NOMO-1 treated with dmso at 0.1 percent for 144 hours (cell line): ENCODE data around the gene FOXP2.
"Not testable (repeated sequence)": the region's sequence is repeated elsewhere in the genome, so short reads cannot be mapped to it uniquely, and the experiment has no call there.

ENCODE experiments used
- DNase-seq: peaks from one replicate; lab custom pipeline; 2025; ENCODE audit not compliant: unreplicated experiment; lab: John Stamatoyannopoulos, UW

The FOXP2 gene

DNA sequence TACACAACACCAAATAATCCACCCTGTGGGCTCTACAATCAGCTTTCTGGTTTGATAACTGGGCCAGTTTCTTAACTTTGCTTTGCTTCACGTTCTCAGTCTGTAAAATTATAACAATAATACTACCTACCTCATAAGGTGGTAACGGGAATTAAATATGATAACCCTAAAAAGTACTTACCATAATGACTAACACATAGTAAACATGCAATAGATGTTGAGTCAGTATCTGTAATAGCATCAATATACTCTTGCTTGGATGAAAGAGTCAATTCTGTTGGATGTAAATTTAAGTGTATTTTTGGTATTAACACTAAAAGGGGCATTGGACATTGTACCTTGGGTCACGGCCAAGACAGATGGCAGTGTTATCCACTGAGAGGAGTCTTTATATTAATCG, 160.5 kb downstream of the FOXP2 start:
- DNase-seq: no peak

DNA sequence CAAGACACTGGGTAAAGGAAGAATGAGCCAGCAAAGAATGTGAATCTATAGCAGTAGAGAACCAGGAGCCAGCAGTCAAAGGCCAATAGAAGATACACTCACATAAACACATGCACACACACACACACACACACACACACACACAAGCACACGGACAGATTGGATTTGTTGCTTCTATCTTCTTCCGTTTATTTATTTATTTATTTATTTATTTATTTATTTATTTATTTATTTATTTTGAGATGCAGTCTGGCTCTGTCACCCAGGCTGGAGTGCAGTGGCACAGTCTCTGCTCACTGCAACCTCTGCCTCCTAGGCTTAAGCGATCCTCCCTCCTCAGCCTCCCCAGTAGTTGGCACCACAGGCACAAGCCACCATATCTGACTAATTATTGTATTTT, 166.3 kb downstream of the FOXP2 start:
- not testable (repeated sequence) for DNase-seq

- DNase-seq: no peak
Observed at GRCh38 chr7:114588506-114588905, 173.9 kb downstream of the FOXP2 start.

GRCh38 chr7:114589436-114589835, 174.8 kb downstream of the FOXP2 start:
- DNase-seq: no peak

DNA sequence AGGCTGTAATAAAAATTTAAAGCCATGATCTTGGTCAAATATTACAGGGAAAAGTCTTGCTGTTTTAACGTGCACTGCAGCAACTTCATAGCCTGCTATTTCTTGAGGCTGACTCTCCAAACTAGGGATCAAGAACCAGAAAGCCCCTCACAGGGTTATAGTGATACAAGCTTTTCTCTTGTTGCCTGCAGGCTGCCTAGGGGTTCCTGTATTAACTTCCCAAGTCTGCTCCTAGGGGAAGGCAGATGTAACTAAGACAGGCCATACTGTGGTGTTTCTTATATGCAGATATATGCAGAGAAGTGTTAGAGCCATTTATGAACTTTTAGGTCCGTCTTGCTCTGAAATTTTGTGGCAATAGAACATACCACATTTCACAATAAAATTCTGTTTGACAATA, 175.7 kb downstream of the FOXP2 start:
- no peak for DNase-seq

GRCh38 chr7:114598946-114599345, 184.3 kb downstream of the FOXP2 start:
- no peak for DNase-seq

DNA sequence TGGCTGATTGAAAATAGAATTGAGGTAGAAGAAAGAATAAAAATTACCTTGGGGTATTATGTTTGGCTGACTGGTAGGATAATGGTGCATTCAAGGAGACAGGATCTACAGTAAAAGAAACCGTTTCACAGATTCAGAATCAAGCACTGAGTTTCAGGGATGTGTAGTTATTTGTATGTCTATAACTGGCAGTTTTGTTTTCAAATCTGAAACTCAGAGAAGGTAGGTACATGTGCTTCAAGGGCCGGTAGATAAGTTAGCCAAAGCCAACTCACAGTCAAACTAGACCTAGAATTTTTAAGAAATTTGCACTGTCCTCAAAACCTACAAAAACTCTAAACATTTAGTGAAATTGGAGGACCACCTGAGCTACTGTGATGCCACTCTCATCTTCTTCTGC, 191.5 kb downstream of the FOXP2 start:
- DNase-seq: no peak

DNA sequence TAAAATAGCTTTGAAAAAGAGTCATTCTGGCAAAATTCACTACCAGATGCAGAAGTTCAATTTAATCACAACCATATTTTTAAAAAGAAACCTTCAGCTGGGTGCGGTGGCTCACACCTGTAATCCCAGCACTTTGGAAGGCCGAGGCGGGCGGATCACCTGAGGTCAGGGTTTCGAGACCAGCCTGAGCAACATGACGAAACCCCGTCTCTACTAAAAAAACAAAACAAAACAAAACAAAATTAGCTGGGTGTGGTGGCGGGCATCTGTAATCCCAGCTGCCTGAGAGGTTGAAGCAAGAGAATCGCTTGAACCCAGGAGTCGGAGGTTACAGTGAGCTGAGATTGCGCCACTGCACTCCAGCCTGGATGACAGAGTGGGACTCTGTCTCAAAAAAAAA, 194.2 kb downstream of the FOXP2 start:
- not testable (repeated sequence) for DNase-seq

DNA sequence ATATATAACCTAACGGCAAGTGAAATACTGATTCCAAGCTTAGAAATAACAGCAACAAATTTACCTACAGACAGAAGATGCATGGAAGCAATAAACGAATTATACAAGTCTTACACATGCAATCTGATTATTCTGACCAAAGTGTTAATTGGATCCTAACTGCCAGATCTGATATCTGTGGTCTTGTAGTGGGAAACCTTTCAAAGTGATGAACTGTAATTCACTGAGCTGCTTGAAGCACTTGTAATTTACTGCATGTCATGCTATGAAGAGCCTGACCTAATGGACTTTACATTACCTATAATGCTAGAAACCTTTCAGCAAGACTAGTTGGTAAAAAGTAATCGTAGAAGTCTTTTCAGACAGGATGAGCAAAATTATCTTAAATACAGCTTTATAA, 205.6 kb downstream of the FOXP2 start:
- no peak for DNase-seq

DNA sequence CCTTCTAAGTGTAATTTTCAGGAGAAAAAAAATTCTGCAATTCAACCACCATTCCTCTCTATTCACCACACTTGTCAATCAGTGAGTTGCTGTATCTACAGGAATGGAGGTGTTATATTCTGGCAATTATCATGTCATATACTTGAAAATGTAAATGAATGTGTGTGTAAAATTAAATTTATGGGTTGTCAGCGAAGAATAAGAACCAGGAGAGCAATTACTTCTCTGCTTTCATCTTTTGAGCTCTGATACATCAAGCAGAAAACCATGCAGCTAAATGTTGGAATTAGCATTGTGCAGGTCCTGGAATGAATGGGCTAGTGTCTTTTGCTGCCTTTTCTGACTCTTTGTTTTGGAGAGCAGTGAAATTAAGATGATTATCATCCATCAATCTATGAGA, 207.6 kb downstream of the FOXP2 start:
- no peak for DNase-seq

GRCh38 chr7:114623146-114623545, 208.5 kb downstream of the FOXP2 start:
- no peak for DNase-seq

DNA sequence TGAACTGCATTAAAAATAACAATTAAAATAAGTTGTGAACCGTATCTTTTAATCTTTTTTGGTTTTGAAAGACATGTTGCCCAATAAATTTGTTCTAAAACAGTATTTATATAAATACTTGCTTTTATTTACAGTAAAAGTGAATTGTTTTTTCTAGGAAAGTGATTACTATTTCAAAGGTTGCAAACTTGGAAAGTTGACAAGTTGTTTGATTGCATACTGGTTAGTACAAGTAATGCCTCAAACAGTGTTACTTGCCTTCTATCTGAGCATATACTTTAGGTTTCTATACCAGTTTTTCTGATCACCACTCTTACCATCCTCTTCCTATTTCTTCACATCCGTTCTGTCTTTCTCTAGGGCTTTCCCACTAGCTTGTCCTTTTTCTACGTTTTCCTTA, 212.6 kb downstream of the FOXP2 start:
- DNase-seq: no peak

DNA sequence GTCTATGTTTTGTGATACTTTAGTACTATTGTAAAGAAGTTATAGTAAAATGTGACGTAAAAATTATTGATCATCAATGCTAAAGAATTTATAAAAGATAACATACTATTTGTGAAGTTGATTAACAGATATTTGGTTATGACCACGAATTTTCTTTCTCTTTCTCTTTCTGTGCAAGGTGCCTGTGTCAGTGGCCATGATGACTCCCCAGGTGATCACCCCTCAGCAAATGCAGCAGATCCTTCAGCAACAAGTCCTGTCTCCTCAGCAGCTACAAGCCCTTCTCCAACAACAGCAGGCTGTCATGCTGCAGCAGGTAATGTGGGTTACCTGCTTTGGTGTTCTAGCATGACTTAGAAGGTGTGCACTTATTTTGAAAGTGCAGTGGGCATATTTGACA, 213.7 kb downstream of the FOXP2 start:
- DNase-seq: no peak

DNA sequence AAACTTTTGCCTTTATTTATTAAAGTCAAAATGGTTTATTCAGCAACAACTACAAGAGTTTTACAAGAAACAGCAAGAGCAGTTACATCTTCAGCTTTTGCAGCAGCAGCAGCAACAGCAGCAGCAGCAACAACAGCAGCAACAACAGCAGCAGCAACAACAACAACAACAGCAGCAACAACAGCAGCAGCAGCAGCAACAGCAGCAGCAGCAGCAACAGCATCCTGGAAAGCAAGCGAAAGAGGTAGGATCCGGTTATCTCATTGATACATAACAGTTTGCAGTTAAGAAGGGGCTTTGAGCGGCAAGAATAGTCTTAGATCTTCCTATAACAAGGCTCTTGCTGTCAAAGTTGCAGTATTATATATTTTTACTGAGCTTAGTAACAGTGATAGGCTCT, 215.1 kb downstream of the FOXP2 start:
- DNase-seq: no peak

DNA sequence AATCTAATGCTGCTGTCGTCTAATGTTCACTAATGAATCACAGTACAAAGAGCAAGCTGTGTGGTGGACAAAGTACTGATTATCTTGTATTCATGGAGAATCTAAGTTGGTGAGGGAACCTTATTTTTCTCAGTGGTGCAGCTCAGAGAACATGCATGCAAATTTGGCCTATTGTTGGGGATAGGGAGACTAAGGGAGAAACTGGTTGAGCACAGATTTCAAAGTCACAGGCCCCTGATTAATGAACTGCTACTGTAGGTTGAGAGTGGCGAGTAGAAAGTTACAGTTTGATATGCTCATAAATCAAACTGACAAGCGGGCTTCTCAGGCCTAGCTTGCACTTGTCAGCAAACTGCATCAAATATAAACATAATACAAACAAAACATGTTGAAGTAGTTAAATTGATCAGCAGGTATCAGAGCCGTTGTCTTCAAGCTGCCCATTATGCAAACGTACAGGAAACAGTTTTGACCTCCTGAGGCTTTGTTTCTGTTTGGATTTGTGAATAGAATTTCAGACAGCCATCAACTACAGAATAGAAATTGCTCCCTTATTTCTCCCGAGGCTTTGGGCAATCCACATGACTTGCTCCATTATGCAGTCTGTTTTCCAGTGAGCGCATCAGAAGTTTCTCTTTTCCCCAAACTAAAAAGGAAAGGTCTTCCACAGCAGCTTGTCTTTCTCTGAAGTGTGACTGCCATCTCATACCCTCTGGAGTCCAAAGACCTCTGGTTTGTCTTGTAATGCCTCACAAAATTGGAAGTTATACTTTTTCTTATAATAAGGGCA, 215.8 kb downstream of the FOXP2 start:
- DNase-seq: no peak

GRCh38 chr7:114631249-114631822, 216.7 kb downstream of the FOXP2 start:
- DNase-seq: no peak

GRCh38 chr7:114639451-114639850, 224.8 kb downstream of the FOXP2 start:
- no peak for DNase-seq

GRCh38 chr7:114644455-114644854, 229.8 kb downstream of the FOXP2 start:
- no peak for DNase-seq

- DNase-seq: no peak
Observed at GRCh38 chr7:114645451-114645850, 230.8 kb downstream of the FOXP2 start.

DNA sequence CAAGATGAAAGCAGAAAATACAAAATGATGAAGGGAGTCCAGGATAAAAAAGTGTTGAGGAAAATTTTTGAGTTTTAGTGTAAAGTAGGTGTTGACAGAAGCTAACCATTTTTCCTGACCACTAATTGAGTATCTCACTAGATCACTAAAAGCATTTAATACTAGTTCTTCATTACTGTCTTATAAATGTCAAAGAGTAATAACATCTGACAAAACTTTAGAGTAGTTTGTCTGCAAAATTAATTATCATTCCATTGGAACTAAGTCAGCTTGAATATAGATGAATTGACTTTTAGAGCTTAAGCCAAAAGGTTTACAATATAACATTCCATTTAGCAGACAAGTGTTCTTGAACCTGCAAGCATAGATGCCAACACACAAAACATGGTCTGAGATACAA, 232.9 kb downstream of the FOXP2 start:
- no peak for DNase-seq

- no peak for DNase-seq
Observed at GRCh38 chr7:114648117-114648516, 233.5 kb downstream of the FOXP2 start.

- no peak for DNase-seq
Observed at GRCh38 chr7:114648680-114649079, 234.1 kb downstream of the FOXP2 start.

DNA sequence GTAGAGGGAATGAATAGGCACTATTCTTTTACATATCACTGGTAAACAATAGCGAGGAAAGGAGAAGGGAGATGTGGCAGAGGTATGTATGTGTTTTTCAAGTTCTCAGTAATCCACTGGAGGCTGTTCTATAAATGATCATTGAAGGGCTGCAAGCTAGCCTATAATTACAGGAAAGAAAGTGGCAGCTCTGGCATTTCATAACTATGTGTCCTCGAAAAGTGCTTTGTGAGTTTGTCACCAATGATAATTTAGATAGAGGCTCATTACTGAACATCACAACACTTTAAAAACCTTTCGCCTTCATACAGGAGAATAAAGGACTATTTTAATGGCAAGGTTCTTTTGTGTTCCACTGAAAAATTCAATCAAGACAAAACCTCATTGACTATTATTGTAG, 235.1 kb downstream of the FOXP2 start:
- DNase-seq: no peak
